HG02852 (cell line): ENCODE results near the gene LHFPL3.
"Not testable (repeated sequence)": the region's sequence is repeated elsewhere in the genome, so short reads cannot be mapped to it uniquely, and the experiment has no call there.

Experiments
- ATAC-seq: cut with Tn5 transposase; IDR thresholded peaks from one replicate; pipeline ENCODE4 v1.9.1; 2021; ENCODE audit warnings: mild to moderate bottlenecking, moderate library complexity; ENCODE audit not compliant: unreplicated experiment

The LHFPL3 gene

DNA sequence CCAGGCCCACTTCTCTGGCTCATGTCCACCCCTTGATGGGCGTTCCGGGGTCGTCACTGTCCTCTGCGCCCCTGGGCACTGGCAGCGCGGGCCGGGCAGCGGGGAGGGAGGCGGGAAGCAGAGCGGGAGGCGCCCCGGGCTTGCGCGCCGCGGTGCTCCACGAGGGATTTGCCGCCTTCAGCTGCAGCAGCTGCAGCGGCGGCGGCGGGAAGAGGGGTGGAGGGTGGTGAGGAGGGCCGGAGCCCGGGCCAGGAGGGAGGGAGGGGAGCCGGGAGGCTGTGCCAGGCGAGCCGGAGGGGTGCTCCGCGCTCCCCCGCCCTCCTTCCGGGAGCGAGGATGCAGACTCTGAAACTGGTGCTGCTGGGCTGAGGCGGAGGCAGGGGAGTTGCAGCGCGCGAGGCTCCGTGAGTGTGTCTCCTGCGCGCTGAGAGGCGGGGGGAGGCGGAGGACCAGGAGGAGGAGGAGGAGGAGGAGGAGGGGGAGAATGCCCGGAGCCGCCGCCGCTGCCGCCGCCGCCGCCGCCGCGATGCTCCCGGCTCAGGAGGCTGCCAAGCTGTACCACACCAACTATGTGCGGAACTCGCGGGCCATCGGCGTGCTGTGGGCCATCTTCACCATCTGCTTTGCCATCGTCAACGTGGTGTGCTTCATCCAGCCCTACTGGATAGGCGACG lies at the start of gene LHFPL3:
Gene LHFPL3 (plus strand): TSS at position 308 of the 674 bp plus-strand sequence.
- ATAC-seq: no peak

DNA sequence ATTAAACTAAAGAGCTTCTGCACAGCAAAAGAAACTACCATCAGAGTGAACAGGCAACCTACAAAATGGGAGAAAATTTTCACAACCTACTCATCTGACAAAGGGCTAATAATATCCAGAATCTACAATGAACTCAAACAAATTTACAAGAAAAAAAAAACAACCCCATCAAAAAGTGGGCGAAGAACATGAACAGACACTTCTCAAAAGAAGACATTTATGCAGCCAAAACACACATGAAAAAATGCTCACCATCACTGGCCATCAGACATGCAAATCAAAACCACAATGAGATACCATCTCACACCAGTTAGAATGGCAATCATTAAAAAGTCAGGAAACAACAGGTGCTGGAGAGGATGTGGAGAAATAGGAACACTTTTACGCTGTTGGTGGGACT lies 46.7 kb upstream of the LHFPL3 start:
- not testable (repeated sequence) for ATAC-seq

DNA sequence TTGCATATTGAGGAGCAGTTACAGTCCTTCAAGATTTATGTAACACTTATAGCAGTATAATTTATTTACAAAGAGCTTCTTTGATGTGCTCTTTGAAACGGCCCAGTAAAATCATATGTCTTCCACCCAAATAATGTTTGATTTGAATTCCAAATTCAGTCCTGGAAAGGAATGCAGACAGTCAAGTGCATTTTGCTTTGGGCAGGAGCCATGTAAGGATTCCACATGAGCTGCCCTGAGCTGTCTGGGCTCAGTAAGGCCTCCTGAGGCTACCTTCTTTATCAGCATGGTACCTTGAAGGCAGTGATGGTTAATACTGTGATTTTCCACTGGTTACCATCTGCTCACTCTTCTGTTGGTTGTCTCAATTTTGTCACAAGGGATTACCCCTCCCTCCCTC lies 41.6 kb upstream of the LHFPL3 start:
- no peak for ATAC-seq

DNA sequence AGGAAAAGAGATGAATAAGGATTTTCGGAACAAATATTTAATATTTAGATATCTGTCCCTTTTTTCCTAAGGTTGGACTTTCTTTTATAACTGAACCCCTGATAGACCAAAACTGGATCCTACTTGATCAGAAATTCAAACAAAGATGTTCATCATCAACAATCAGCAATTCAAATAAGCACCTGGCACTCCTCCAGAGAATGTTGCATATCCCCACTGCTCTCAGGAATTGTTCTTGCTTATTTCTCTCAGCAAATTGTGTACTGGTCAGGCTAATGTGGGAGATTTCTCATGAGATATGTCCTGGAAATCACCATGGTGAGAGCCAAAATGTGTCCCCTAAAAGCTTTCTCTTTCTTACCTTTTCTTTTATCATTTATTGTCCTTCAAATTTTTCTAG lies 40.3 kb upstream of the LHFPL3 start:
- ATAC-seq: no peak

DNA sequence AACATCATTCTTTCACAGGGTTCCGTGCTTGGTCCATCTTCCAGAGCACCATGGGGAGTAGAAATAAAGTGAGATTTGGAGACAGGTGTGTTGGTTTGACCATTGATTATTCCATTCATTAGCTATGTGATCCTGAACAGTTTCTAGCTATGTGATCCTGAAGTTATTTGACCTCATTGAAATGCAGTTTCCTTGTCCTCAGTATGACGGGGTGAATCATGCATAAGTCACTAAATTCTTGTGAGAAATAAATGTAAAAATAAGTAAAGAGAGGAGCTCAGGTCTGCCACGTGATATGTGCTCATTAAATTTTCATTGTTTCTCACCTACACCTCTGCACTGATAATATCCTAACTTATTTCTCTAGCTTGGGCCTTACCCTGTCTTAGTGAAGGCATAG lies 34.1 kb upstream of the LHFPL3 start:
- no peak for ATAC-seq

DNA sequence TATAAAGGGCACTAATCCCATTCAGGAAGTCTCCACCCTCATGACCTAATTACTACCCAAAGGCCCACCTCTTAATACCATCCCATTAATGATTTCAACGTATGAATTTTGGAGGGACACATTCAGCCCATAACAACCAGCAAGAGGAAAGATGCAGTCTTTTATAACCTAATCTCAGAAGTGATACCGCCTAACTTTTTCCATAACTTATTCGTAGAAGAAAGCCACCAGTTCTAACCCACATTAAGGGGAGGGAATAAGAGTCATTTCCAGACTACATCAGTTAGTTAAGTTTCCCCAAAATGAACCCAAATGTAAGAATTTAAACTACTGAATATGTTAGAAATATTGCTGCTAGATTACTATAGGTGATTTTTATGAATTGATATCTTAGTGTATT lies 32.1 kb upstream of the LHFPL3 start:
- ATAC-seq: no peak

DNA sequence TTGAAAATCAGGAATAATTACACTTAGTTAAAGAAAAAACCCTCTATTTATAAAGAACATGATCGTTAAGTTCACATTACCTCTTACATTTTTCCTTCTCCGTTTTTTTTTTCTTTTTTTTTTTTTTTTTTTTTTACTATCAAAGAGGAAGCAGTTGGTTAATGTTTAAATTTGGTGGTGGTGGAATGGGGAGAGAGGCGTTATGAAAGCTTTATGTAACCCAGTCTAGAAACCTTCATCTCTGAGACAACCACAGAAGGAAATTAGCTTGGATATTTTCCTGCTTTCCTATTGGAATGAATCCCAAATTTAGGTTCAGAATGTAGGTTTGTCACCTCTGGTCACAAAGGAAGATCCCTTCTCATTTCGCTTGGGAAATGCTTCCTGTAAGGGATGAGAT lies 31.5 kb upstream of the LHFPL3 start:
- no peak for ATAC-seq

DNA sequence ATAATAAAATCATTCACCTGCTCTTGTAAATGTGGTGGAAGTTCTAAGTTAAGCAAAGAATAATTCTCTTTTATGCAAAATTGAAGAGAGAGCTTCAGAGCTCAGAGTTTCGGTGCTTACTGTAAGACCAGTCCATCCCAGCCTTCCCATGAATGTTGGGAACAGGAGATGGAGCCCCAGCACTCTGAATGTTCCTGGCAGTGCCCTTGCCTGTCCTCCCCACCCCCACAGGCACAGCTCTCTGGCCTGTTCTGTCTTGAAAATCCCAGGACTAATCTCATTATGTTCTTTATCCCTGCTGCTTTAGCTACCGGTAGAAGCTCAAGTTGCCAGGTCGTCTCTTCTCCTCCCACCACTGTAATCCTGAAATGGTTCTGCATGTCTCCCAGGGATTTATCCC lies 29.1 kb upstream of the LHFPL3 start:
- no peak for ATAC-seq

DNA sequence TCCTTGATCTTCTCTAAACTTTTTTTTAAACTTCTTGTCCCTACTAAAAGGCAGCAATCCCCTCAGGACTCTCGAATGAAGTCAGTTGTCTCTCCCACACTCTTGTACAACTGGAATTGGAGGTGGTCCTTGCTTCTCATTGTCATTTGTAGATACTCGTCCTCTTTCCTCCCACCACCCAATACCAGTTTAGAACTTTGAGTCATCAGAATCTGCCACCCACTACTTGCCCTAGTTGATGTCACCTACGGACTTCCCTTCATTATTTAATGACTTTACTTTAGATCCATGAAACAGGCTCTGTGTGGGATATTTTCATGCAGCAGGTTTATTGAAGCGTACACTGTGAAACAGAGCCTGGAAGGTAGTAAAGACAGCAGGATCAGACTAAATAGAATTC lies 28.6 kb upstream of the LHFPL3 start:
- no peak for ATAC-seq

DNA sequence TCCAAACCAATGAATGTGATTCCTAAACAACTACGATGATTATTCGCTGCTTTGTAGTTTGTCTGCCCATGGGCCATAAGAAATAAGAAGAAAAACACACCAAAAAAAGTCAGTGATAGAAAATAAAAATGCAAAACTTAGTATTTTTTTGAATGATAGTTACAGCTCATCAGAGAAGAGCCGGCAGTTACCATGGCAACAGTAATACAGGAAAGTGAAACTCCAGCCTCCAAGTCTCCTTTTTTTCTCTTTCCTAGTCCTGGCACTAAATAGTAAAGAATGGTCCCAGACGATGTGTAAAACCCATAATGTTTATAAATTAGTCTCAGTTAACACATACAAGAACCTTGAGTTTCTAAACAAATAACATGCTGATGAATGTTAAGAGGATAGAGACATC lies 21.6 kb upstream of the LHFPL3 start:
- ATAC-seq: no peak

DNA sequence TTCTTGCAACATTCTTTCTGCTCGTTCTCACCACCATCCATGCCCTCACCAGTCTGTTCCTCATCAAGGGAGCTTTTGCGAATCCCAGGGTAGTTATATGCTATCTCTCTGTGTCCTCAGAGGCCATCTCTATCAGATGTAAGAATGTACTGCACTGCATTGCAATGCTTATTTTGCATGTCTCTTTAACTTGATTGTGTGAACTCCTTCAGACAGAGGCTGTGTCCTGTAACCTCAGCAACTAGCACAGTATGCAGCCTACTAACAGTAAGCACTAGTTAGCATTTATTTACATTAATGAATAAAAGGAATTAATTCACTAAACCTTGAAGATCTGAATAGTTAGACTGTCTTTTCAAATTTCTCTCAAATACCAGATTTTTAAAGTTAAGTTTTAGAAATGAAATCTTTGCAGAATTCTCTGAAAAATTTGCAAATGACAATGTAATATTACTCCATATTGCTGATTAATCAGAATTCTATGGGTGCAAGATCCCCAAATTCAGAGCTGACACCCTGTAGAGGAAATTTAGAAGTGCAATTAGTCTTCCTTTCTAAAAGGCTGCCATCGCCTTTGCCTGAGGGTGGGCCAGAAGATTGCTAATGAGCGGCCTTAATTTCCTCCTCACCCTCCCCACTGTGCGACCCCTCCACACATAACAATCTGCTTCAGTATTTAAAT lies 10.3 kb upstream of the LHFPL3 start:
- no peak for ATAC-seq

DNA sequence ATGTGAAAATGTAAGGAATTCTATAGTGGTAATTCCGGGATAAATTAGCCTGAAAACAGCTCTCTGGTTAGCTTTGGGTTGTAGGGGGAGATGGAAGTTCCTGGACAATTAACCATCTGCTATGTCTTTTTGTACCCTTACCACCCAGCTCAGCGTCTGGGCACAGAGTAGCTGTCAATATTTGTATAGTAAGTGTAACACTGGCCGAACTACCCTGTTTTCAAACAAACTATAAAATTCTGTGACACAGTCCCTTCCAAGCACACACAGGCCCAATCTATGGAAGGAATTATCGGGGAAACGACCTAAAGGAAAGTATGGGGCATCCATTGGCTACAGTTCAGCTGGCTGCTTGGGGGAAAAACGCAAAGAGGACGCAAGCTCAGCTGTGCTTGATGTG lies 869 bp upstream of the LHFPL3 start:
- no peak for ATAC-seq

DNA sequence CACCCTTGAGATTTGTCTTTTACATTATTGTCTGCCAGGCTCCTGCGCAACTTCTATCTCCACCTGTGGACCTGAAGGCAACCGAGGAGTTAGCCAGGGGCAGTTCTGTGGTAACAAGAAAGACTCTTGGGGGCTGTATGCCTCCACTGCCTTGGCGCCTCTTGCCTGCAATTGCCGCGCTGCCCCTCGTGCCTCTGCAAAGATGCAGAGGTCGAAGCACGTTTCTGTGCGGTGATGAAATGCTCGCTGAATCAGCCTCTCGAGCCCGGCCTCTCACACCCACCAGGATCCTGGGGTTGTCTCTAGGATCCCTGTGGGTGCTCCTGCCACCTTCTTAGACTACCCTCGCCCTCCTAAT lies 486 bp upstream of the LHFPL3 start:
- ATAC-seq: no peak

DNA sequence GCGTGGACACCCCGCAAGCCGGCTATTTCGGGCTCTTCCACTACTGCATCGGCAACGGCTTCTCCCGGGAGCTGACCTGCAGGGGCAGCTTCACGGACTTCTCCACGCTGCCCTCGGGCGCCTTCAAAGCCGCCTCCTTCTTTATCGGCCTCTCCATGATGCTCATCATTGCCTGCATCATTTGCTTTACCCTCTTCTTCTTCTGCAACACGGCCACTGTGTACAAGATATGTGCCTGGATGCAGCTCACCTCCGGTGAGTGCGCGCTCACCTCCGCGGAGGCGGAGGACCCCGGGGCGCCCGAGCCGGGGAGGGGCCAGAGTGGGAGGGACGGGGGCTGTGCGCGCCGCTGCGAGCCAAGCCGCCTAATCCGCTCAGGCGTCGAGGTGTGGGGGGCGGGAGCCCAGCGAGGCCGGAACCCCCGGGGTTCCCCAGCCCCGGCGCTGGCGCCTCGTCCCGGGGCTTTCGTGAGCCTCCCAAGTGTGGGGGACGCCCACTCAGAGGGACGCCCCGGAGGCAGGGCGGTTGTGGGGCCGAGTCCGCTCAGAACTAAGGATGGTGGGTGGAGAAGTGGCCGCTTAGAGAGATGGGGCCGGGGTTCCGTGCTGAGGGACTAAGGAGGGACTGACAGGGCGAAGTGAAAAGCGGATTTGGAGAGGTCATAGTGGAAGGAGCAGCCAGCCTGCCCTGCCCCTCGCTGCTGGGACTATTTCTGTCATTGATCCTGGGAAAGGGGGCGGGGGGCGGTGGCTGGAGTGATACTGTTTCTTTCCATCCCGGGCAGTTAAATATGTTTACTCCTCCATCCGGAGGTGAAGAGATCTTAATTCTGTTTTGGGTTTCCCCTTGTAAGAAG lies 795 bp downstream of the LHFPL3 start:
- ATAC-seq: no peak

DNA sequence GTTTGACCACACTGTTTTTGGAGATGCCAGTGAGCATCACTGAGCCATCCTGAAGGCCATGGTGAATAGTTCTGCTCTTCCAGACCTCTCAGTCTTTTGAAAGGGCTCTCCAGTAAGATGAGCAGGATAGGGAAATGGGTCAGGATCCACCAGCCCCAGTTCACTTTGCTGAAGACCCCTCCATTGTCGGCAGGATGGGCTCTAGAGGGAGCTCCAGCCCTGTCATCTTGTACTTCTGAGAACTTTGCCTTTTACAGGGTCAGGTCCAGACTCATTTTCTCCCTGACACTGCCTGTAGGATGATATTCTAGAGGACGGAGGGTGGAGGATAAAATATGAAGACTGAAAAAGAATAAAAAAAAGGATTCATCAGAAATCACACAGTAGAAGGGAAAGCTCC lies 13.1 kb downstream of the LHFPL3 start:
- no peak for ATAC-seq

DNA sequence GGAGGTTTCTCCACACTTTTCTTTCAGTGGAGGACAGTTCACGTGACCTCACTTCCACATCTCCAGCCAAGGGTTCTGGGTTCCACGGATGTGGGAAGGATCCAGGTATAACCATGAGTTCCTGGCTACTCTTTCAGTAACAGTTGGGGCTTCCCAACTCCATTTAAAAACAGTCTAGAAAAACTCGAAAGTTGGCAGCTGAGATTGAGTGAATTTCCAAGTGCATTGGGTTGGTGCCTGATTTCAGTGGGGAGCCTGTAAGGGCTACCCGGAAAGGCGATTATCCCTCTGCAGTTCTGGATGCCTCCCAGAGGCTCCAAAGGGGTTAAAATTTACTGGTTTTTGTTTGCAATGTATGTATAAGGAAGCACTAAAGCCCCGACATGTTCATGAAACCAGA lies 24.3 kb downstream of the LHFPL3 start:
- no peak for ATAC-seq

DNA sequence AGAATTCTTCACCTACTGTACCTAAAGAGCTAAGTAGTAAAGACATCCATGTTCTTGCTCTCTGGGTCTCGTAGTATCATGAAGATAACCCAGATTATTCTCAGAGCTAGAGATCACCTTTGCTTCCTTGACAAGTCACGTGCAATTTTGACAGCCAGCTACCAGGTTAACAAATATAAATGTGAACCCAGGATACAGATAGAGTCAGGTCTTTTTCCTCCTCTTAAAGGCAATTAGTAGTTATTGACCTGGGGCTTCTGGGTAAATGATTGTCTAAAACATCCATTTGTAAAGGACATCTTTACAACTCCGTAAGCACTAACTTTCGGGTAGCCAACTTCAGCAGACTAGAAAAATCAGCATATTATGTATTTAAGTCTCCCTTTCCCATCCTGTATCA lies 28.8 kb downstream of the LHFPL3 start:
- no peak for ATAC-seq

DNA sequence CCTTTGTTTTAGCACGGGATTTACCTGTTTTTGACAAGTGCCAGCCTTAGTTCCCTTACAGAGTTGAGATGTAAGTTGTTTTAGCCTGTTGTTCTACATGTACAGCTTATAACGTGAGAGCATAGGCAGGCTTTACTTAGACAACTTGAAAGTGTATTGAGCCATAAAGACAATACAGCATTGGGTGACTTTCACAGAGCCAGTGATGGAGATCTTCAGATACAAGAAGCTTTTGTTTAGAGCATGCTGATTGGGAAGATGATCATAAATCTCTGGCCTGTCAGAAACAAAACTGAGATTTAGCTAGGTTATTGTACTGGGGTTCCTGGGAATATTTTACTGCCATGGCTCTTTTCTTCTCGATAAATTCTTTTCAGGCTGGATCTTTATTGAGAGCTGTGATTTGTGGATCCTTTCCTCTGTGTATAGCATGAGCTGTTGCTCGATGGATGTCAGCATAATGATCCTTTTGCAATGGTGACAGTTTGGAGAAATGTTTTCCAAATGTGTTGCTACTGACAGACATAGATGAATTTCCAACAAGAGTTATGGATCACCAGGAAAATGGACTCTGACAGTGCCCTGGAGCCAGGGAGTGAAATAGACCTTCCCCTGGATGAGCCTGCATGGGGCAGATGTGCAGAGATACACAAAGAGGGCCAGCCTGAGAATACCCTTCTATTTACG lies 30.2 kb downstream of the LHFPL3 start:
- ATAC-seq: no peak

DNA sequence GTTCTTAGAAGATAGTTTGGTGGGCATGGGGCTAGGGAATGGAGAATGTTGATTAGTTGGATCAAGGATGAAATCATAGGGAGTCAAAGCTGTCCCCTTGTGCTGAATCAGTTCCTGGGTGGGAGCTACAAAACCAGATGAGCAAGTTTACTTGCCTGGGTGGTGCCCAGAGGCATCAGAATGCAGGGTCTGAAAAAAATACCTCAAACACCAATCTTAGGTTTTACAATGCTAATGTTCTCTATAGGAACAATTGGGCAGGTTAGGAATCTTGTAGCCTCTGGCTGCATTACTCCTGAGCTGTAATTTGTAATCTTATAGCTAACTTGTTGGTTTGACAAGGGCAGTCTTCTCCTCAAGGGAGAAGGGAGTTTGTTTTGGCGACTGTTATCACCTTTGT lies 34.4 kb downstream of the LHFPL3 start:
- no peak for ATAC-seq

DNA sequence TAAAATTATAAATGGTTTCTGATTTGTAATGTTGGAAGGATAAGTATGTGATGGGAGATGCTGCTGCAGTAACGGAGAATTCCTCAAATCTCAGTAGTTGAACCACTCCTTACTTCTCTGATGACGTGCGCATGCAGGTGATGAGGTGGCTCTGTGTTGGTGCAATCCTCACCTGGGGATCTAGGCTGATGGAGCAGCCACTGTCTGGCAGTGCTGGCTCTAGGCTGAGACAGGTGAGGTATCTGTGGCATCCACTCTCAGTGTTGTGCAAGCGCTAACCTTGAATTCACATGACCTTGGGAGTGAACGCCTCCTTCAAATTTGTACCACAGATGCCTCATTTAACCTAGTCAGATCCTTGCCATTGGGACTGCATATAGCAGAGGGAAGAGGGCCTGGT lies 35.0 kb downstream of the LHFPL3 start:
- ATAC-seq: no peak

DNA sequence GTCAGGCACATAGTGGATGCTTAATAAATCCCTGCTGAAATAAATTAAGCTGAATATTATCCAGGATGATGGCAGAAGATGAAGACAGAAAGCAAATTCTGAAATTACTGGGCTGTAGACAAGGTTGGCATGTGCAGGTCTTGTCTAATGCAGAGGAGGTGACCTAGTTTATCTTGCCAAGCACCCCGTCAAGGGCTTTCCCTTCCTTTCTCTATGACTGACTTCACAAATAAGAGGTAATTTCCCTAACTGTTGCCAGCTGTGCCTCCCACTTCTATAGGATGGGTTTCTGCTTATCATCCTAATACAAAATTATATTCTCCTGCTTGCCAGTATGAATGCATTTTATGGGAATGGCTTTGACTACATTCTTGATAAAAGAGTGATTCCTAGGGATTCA lies 38.0 kb downstream of the LHFPL3 start:
- ATAC-seq: no peak

DNA sequence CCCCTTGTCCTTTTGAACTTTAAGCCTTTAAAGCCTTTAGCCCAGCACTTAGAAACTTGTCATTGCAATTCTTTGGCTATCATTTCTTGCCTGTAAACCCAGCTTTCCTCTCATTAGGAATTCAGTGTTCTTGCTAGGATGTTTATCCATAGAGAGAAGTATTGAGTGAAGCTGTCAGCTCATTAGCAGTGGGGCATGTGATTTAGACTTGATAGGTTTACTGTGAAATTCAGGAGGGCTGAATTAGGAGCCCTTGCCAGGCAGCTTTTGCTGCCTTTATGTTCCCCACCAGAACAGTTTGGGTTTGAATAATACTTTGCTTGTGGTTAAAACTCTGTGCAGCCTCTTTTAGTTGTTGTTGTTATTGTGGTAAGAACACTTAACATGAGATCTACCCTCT lies 39.5 kb downstream of the LHFPL3 start:
- no peak for ATAC-seq
